K562 (cell line): ENCODE results near the gene KCNG4. TPM values are rescaled to one million over a fixed set of nuclear protein-coding genes. Genes with fewer than 3 reads are reported as not detected.

Experiments
- CEBPG ChIP-seq, 3 experiments: fragments of 200-800 bp in 1 of 3; sonication (Bioruptor generic) in 1 of 3; sonication (generic) in 1 of 3; formaldehyde crosslinking in 1 of 3; IDR thresholded peaks in 2 of 3; conservative IDR thresholded peaks in 1 of 3; 2 replicates each; pipeline versions ENCODE4 v1.6.1 to v1.8.0; 2016 to 2022; ENCODE audit warnings: missing compliant biosample characterization in 2 of 3, missing genetic modification characterization in 2 of 3, mild to moderate bottlenecking in 1 of 3, missing genetic modification reagents in 1 of 3
- EHMT2 ChIP-seq: fragments of 450-650 bp; IDR thresholded peaks from 2 replicates; pipeline ENCODE4 v1.6.1; 2018; ENCODE audit warnings: antibody characterized with exemption
- ESRRA ChIP-seq: fragments of 450-650 bp; IDR thresholded peaks from 2 replicates; pipeline ENCODE4 v1.6.1; 2014; ENCODE audit warnings: low read depth, mild to moderate bottlenecking, moderate library complexity, borderline replicate concordance
- ETV5 ChIP-seq: sonication (generic); formaldehyde crosslinking; IDR thresholded peaks from 2 replicates; pipeline ENCODE4 v1.4.0; 2020; ENCODE audit warnings: low read depth, mild to moderate bottlenecking, missing genetic modification reagents
- GATAD2B ChIP-seq: fragments of 450-650 bp; IDR thresholded peaks from 2 replicates; pipeline ENCODE4 v1.6.1; 2017; ENCODE audit warnings: mild to moderate bottlenecking, borderline replicate concordance
- KLF10 ChIP-seq: fragments of 250-450 bp; sonication (Bioruptor Pico); IDR thresholded peaks from 2 replicates; pipeline ENCODE4 v1.6.1; 2021; ENCODE audit warnings: matching md5 sums
- NCOA1 ChIP-seq: fragments of 450-650 bp; IDR thresholded peaks from 2 replicates; pipeline ENCODE4 v1.6.1; 2016; ENCODE audit warnings: low read depth
- NFATC3 ChIP-seq: fragments of 450-650 bp; IDR thresholded peaks from 2 replicates; pipeline ENCODE4 v1.6.1; 2017; ENCODE audit warnings: mild to moderate bottlenecking
- POLR2G ChIP-seq: fragments of 200-400 bp; formaldehyde crosslinking; IDR thresholded peaks from 2 replicates; pipeline ENCODE4 v1.6.1; 2017; ENCODE audit warnings: low read depth, mild to moderate bottlenecking, antibody characterized with exemption, low read length, moderate library complexity
- SMAD2 ChIP-seq: fragments of 150-350 bp; IDR thresholded peaks from 2 replicates; pipeline ENCODE4 v1.6.1; 2014; ENCODE audit warnings: low read depth, mild to moderate bottlenecking, low read length
- TRIM24 ChIP-seq, 2 experiments: fragments of 450-650 bp; IDR thresholded peaks; 2 replicates each; pipeline ENCODE4 v1.6.1; 2016
- ZNF766 ChIP-seq: fragments of 200-800 bp; sonication (Bioruptor generic); conservative IDR thresholded peaks from 2 replicates; pipeline ENCODE4 v1.6.1; 2016; ENCODE audit warnings: missing genetic modification characterization, missing compliant biosample characterization
- polyA plus RNA-seq, 8 experiments: library from polyadenylated mRNA; depleted of rRNA in 4 of 8; stranded (reverse) in 5 of 8; unstranded in 3 of 8; fragments of >200 nt; fragmentation: Nextera tagmentation in 2 of 8; fragmentation: Illumina TruSeq in 1 of 8; extraction: Ambion mirVana in 2 of 8; extraction: Trizol in 1 of 8; gene quantifications; 2 replicates each; pipeline versions ENCODE4 v1.2.1 to v1.2.3, GENCODE V29; 2011 to 2014; ENCODE audit warnings: inconsistent platforms in 1 of 8, missing spikeins in 1 of 8
- total RNA-seq, 7 experiments: library from RNA; depleted of rRNA in 6 of 7; stranded (reverse); fragments of >200 nt in 6 of 7; fragmentation: Illumina TruSeq in 2 of 7; extraction: Trizol in 2 of 7; gene quantifications; 2 replicates each; pipeline versions ENCODE4 v1.2.1 to v1.2.3, GENCODE V29; 2011 to 2021; ENCODE audit warnings: low replicate concordance in 1 of 7
- TF ChIP-seq, protein P1 (sequence below), 2 experiments: fragments of 450-650 bp in 1 of 2; sonication (generic) in 1 of 2; formaldehyde crosslinking in 1 of 2; IDR thresholded peaks; 2 replicates each; pipeline versions ENCODE4 v1.7.1 to v1.9.0; 2016 to 2022; ENCODE audit warnings: inconsistent platforms in 1 of 2, mild to moderate bottlenecking in 1 of 2, missing genetic modification reagents in 1 of 2
- TF ChIP-seq, protein P2 (sequence below): sonication (generic); formaldehyde crosslinking; IDR thresholded peaks from 2 replicates; pipeline ENCODE4 v1.8.0; 2022; ENCODE audit warnings: missing genetic modification reagents, mild to moderate bottlenecking, moderate library complexity, borderline replicate concordance
- TF ChIP-seq, protein P3 (sequence below): fragments of 450-650 bp; formaldehyde crosslinking; IDR thresholded peaks from 2 replicates; pipeline ENCODE4 v1.4.0; 2020; ENCODE audit warnings: mild to moderate bottlenecking, moderate library complexity

Gene KCNG4
- total and polyA plus RNA-seq, 9 of the 15 experiments (the other 6 are each of a cell fraction or from before 2014, with no cell fraction given) = not detected

DNA sequence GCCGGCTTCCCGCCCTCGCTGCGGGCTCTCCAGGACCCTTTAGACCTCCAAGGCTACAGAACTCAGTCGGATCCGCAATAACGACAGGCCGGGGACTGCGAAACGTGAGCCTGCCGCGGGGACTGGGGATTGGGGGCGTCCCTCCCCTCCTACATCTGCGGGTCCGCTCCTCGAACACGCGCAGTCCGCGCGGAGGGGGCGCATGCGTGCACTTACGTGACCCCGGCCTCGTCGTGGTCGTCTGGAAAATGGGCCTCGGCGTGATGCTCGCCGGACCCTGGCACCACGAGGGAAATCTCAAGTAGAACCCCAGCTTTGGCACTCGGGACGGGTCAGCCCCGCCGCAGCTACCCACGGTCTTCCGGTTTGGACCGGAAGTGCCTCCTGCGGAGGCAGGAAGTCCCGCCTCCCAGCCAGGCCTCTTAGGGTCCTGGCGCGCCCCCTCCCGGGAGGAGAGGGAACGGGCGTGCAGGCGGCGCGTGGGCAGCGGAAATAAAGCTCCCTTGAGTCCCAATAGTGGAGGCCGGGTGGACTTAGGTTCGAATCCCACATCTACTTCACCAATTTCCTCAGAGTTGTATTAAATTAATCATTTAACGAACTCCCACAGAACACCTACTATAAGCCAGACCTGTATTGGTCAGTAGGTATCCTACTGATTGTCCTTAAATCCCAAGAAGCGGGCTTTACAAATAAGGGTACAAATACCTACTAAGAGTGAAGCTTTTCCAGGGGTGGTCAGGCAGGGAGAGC lies 53.0 kb downstream of the KCNG4 start, which contains the start of gene TAF1C (continued):
- TF ChIP-seq CEBPG (CRISPR knock-in tag; IDR thresholded peaks at IDR 0.05) = no peak
- TF ChIP-seq CEBPG (tag; conservative IDR thresholded peaks at IDR 0.05 in 1 of 2, IDR thresholded peaks at IDR 0.05 in 1 of 2) = no peak
- TF ChIP-seq KLF10 (CRISPR knock-in tag) = no peak
- no peak for TF ChIP-seq NCOA1
- 0 out of 2 replicates have a peak, but pooled peaks have one; percentile 79 for TF ChIP-seq ETV5
- peak; percentile 72 for TF ChIP-seq ESRRA
- TF ChIP-seq POLR2G = peak; percentile 83
- TF ChIP-seq, protein P1, sequence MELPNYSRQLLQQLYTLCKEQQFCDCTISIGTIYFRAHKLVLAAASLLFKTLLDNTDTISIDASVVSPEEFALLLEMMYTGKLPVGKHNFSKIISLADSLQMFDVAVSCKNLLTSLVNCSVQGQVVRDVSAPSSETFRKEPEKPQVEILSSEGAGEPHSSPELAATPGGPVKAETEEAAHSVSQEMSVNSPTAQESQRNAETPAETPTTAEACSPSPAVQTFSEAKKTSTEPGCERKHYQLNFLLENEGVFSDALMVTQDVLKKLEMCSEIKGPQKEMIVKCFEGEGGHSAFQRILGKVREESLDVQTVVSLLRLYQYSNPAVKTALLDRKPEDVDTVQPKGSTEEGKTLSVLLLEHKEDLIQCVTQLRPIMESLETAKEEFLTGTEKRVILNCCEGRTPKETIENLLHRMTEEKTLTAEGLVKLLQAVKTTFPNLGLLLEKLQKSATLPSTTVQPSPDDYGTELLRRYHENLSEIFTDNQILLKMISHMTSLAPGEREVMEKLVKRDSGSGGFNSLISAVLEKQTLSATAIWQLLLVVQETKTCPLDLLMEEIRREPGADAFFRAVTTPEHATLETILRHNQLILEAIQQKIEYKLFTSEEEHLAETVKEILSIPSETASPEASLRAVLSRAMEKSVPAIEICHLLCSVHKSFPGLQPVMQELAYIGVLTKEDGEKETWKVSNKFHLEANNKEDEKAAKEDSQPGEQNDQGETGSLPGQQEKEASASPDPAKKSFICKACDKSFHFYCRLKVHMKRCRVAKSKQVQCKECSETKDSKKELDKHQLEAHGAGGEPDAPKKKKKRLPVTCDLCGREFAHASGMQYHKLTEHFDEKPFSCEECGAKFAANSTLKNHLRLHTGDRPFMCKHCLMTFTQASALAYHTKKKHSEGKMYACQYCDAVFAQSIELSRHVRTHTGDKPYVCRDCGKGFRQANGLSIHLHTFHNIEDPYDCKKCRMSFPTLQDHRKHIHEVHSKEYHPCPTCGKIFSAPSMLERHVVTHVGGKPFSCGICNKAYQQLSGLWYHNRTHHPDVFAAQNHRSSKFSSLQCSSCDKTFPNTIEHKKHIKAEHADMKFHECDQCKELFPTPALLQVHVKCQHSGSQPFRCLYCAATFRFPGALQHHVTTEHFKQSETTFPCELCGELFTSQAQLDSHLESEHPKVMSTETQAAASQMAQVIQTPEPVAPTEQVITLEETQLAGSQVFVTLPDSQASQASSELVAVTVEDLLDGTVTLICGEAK (IDR thresholded peaks at IDR 0.05) = peak; percentile 99
- TF ChIP-seq, protein P1 (CRISPR knock-in tag; IDR thresholded peaks at IDR 0.05) = no peak
- TF ChIP-seq TRIM24 (IDR thresholded peaks at IDR 0.05) = no peak
- TF ChIP-seq, protein P2, sequence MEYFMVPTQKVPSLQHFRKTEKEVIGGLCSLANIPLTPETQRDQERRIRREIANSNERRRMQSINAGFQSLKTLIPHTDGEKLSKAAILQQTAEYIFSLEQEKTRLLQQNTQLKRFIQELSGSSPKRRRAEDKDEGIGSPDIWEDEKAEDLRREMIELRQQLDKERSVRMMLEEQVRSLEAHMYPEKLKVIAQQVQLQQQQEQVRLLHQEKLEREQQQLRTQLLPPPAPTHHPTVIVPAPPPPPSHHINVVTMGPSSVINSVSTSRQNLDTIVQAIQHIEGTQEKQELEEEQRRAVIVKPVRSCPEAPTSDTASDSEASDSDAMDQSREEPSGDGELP = peak; percentile 87
- peak; percentile 67; the same call in 1 of the 2 replicates for TF ChIP-seq EHMT2
- TF ChIP-seq, protein P3, sequence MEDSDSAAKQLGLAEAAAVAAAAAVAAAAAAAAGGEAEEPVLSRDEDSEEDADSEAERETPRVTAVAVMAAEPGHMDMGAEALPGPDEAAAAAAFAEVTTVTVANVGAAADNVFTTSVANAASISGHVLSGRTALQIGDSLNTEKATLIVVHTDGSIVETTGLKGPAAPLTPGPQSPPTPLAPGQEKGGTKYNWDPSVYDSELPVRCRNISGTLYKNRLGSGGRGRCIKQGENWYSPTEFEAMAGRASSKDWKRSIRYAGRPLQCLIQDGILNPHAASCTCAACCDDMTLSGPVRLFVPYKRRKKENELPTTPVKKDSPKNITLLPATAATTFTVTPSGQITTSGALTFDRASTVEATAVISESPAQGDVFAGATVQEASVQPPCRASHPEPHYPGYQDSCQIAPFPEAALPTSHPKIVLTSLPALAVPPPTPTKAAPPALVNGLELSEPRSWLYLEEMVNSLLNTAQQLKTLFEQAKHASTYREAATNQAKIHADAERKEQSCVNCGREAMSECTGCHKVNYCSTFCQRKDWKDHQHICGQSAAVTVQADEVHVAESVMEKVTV = peak; percentile 82
- peak; percentile 12; the same call in 1 of the 2 replicates for TF ChIP-seq GATAD2B
- TF ChIP-seq ZNF766 (CRISPR knock-in tag) = 0 out of 2 replicates have a peak, but pooled peaks have one; percentile 67
- TF ChIP-seq SMAD2 = no peak
- TF ChIP-seq NFATC3 = no peak
